ENCODE measurements around the gene LTA4H.

DNA sequence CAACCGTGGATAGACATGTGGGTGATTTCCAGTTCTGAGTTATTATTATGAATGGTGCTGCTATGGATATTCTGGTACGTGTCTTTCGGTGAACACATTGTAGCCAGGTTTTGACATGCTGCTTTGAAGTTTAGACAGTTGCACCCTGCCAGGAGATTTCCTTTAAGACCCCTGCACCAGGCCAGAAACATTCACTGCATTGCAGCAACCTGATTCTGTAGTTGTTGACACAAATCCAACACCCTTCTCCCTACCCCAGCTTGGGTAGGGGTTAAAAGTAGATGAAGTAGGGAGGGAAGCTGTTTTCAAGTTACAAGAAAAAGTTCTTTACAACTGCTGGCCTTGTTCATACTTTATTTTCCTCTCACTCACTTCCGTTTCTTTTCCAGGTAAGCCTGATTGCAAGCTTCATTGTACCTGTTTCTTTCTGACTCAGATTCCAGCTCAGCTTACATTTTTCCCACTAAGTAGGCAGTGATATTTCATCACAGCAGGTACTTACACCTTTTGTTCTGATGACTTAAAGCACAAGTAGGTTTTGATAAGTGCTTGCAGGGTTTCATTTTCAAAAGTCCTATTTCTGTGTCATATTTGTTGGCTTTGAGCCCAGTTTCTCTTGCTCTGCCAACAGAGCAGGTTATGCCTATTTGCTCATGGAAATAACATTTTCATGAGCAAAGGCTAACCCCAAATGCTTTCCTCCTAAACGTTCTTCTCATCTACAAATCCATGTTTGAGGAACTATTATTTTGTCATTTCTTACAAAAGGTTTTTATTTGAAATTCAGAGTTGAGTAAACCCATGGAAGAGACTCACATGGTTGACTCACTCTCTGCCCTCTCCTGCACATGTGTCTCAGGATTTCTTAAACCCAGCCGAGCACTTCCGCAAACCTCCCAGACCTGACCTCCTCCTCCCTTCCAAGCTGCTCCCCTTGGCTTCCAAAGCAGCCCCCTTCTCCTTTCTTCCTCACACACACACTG lies 12.1 kb upstream of the LTA4H start:
- TF ChIP-seq EZH2 (optimal IDR thresholded peaks at IDR 0.05; ENCODE audit: low read depth, low read length) = no peak
- no peak for TF ChIP-seq EZH2phosphoT487 (IDR thresholded peaks at IDR 0.05; ENCODE audit: low read length)

Data from MM.1S (cell line).